Caco-2 (cell line): Measurements from ENCODE around the gene GPR161. TPM values are rescaled to one million over a fixed set of nuclear protein-coding genes. Genes with fewer than 3 reads are reported as not detected.
A peak's percentile ranks its signal among the peaks of the same experiment; 100 is the strongest.

Source experiments
- BruUV-seq: library from RNA; stranded (reverse); fragments of 400-500 nt; replicated peaks from 2 replicates; lab custom pipeline; 2021; lab: Mats Ljungman, UMichigan
- CTCF ChIA-PET: fragments of 300-600 bp; sonication (Branson Sonifier 250); formaldehyde crosslinking; loops from one replicate; lab custom pipeline; 2022; ENCODE audit warnings: antibody characterized with exemption; lab: Charles Lee
- POLR2A ChIA-PET: fragments of 300-600 bp; sonication (Branson Sonifier 250); formaldehyde crosslinking; loops from one replicate; lab custom pipeline; 2022; ENCODE audit warnings: antibody characterized with exemption; lab: Charles Lee
- DNase-seq, 2 experiments: peaks; one replicate each; pipeline versions ENCODE4 v3.0.0 to v3.0.0-alpha.2; 2020 to 2022
- H3K27me3 ChIP-seq: replicated peaks from 2 replicates; pipeline ENCODE4 v1.6.0; 2011; ENCODE audit warnings: low read length; ENCODE audit not compliant: control insufficient read depth, insufficient read depth
- H3K36me3 ChIP-seq: 2 replicates; pipeline ENCODE4 v1.5.1; 2011; ENCODE audit warnings: low read length; ENCODE audit not compliant: control insufficient read depth, insufficient read depth
- H3K4me1 ChIP-seq: fragments of 250-450 bp; sonication (Bioruptor Pico); 2 replicates; pipeline ENCODE4 v1.5.1; 2020; ENCODE audit warnings: mild to moderate bottlenecking
- H3K4me3 ChIP-seq: 2 replicates; pipeline ENCODE4 v1.5.1; 2011; ENCODE audit warnings: low read depth, mild to moderate bottlenecking, control low read depth, low read length
- H3K9me3 ChIP-seq: fragments of 250-450 bp; sonication (Bioruptor Pico); 2 replicates; pipeline ENCODE4 v1.5.1; 2020; ENCODE audit warnings: mild to moderate bottlenecking, moderate library complexity
- H3K27ac Mint-ChIP-seq: one replicate; pipeline ENCODE4 v1.8.0; 2022; ENCODE audit warnings: mixed read lengths; ENCODE audit not compliant: unreplicated experiment
- H3K27me3 Mint-ChIP-seq: one replicate; pipeline ENCODE4 v1.8.0; 2022; ENCODE audit warnings: mixed read lengths; ENCODE audit not compliant: insufficient read depth, unreplicated experiment
- H3K36me3 Mint-ChIP-seq: one replicate; pipeline ENCODE4 v1.8.0; 2022; ENCODE audit warnings: mild to moderate bottlenecking, mixed read lengths; ENCODE audit not compliant: insufficient read depth, unreplicated experiment
- H3K4me1 Mint-ChIP-seq: one replicate; pipeline ENCODE4 v1.8.0; 2022; ENCODE audit warnings: low read depth, mixed read lengths; ENCODE audit not compliant: unreplicated experiment
- H3K4me3 Mint-ChIP-seq: one replicate; pipeline ENCODE4 v1.8.0; 2022; ENCODE audit warnings: mild to moderate bottlenecking, moderate library complexity, mixed read lengths; ENCODE audit not compliant: unreplicated experiment
- H3K9me3 Mint-ChIP-seq: one replicate; pipeline ENCODE4 v1.8.0; 2022; ENCODE audit warnings: mixed read lengths; ENCODE audit not compliant: unreplicated experiment
- CTCF ChIP-seq, 2 experiments: fragments of 200-600 bp in 1 of 2; IDR thresholded peaks; 1 replicate in 1 of 2; 2 replicates in 1 of 2; pipeline versions ENCODE4 v1.5.1 to v1.8.0; 2011 to 2022; ENCODE audit warnings: antibody characterized with exemption in 1 of 2, control low read depth in 1 of 2, inconsistent platforms in 1 of 2, low read depth in 1 of 2, low read length in 1 of 2, mild to moderate bottlenecking in 1 of 2, moderate library complexity in 1 of 2; ENCODE audit not compliant: insufficient read depth in 1 of 2, severe bottlenecking in 1 of 2, unreplicated experiment in 1 of 2
- intact Hi-C: fragments of 100-400 bp; cut with micrococcal nuclease; formaldehyde crosslinking; loops from one replicate; pipeline ENCODE4 v1.10.0; 2022; ENCODE audit not compliant: unreplicated experiment
- total RNA-seq: library from RNA; stranded (reverse); gene quantifications from 2 replicates; pipeline ENCODE4 v1.2.3, GENCODE V29; 2022

The GPR161 gene
- total RNA-seq, 1 experiment from 2014 or later, result 38.2 TPM

GRCh38 chr1:168121401-168122011 lies 15.2 kb downstream of the GPR161 start:
- Mint-ChIP-seq H3K36me3 (peaks cover 38% of the 10 kb centered on the region), H3K9me3 (peaks cover 12% of the 10 kb centered on the region), H3K4me1 (peaks cover 15% of the 10 kb centered on the region), H3K27me3 (no peaks in the 10 kb centered on the region), H3K4me3 (no peak overlapping the region), H3K27ac (no peak overlapping the region)
- H3K36me3 ChIP-seq, result peaks cover 2% of the 10 kb centered on the region
- H3K4me1 ChIP-seq, result peaks cover 7% of the 10 kb centered on the region
- CTCF ChIA-PET, result no interaction called here
- DNase-seq, result no peak
- no TSS peak for BruUV-seq
- no peak for TF ChIP-seq CTCF (IDR thresholded peaks at IDR 0.05; ENCODE audit: insufficient read depth in 1 of 2, low read depth in 1 of 2, low read length in 1 of 2, severe bottlenecking in 1 of 2, unreplicated experiment in 1 of 2)
- POLR2A ChIA-PET, result no interaction called here
- no peaks in the 10 kb centered on the region for H3K27me3 ChIP-seq
- intact Hi-C loops, result no loop called here
- peaks cover 9% of the 10 kb centered on the region for H3K9me3 ChIP-seq
- H3K4me3 ChIP-seq, result no peak overlapping the region

GRCh38 chr1:168119750-168120149 lies 17.0 kb downstream of the GPR161 start:
- POLR2A ChIA-PET, result no interaction called here
- no peak overlapping the region for H3K4me3 ChIP-seq
- Mint-ChIP-seq H3K4me1 (peaks cover 23% of the 10 kb centered on the region), H3K9me3 (peaks cover 12% of the 10 kb centered on the region), H3K27ac (no peak overlapping the region), H3K4me3 (no peak overlapping the region), H3K36me3 (peaks cover 28% of the 10 kb centered on the region), H3K27me3 (no peaks in the 10 kb centered on the region)
- CTCF ChIA-PET, result no interaction called here
- H3K36me3 ChIP-seq, result peaks cover 2% of the 10 kb centered on the region
- peaks cover 9% of the 10 kb centered on the region for H3K9me3 ChIP-seq
- TF ChIP-seq CTCF (IDR thresholded peaks at IDR 0.05; ENCODE audit: insufficient read depth in 1 of 2, low read depth in 1 of 2, low read length in 1 of 2, severe bottlenecking in 1 of 2, unreplicated experiment in 1 of 2), result no peak
- BruUV-seq, result no TSS peak
- intact Hi-C loops, result no loop called here
- peaks cover 14% of the 10 kb centered on the region for H3K4me1 ChIP-seq
- no peak for DNase-seq
- no peaks in the 10 kb centered on the region for H3K27me3 ChIP-seq

GRCh38 chr1:168116327-168116799 lies 20.4 kb downstream of the GPR161 start:
- peaks cover 14% of the 10 kb centered on the region for H3K4me1 ChIP-seq
- peaks cover 12% of the 10 kb centered on the region for H3K9me3 Mint-ChIP-seq
- intact Hi-C loops, result loop anchor here (1.0 kb wide), 2 partner anchors 19 to 30 kb away; no protein-coding TSS in a partner anchor
- H3K4me3 ChIP-seq, result no peak overlapping the region
- TF ChIP-seq CTCF (IDR thresholded peaks at IDR 0.05; ENCODE audit: insufficient read depth in 1 of 2, low read depth in 1 of 2, low read length in 1 of 2, severe bottlenecking in 1 of 2, unreplicated experiment in 1 of 2), result no peak
- DNase-seq, result peak; percentile 50 to 70
- peaks cover 9% of the 10 kb centered on the region for H3K9me3 ChIP-seq
- peaks cover 23% of the 10 kb centered on the region for H3K4me1 Mint-ChIP-seq
- POLR2A ChIA-PET, result no interaction called here
- H3K4me3 Mint-ChIP-seq, result peak overlapping the region; percentile 9
- no peaks in the 10 kb centered on the region for H3K27me3 ChIP-seq
- H3K27me3 Mint-ChIP-seq, result no peaks in the 10 kb centered on the region
- no TSS peak for BruUV-seq
- peak overlapping the region; percentile 32 for H3K27ac Mint-ChIP-seq
- 0 out of 2 replicates have a peak, but pooled peaks cover 2% of the 10 kb centered on the region for H3K36me3 ChIP-seq
- H3K36me3 Mint-ChIP-seq, result peaks cover 26% of the 10 kb centered on the region
- CTCF ChIA-PET, result interaction anchor here (0.8 to 1.6 kb wide), 4 partner anchors 26 to 119 kb away, joined by 3 to 8 read pairs (median 6); no protein-coding TSS in a partner anchor
